Endothelial cell of umbilical vein (primary cell): ENCODE measurements around the gene CDH23.

Source experiments
- CTCF ChIP-seq, 2 donors: IDR thresholded peaks; 1 replicate in 1 of 2; 2 replicates in 1 of 2; pipeline ENCODE4 v1.5.1; 2011; ENCODE audit warnings: low read length in 2 of 2, mild to moderate bottlenecking in 2 of 2, moderate library complexity in 2 of 2, control low read depth in 1 of 2, inconsistent platforms in 1 of 2, low read depth in 1 of 2; ENCODE audit not compliant: insufficient read depth in 1 of 2; ENCODE audit errors: extremely low read depth in 1 of 2
- EZH2 ChIP-seq: IDR thresholded peaks from 2 replicates; pipeline ENCODE4 v1.6.1; 2012; ENCODE audit warnings: borderline replicate concordance, low read depth, mild to moderate bottlenecking, moderate library complexity, low read length, inconsistent platforms; ENCODE audit not compliant: severe bottlenecking

- TF ChIP-seq CTCF (IDR thresholded peaks at IDR 0.05; ENCODE audit: extremely low read depth in 1 of 2, insufficient read depth in 1 of 2, low read depth in 1 of 2, low read length in 2 of 2) = no peak
- no peak for TF ChIP-seq EZH2
Observed at GRCh38 chr10:71838264-71839211, 441.8 kb downstream of the CDH23 start.
